ENCODE results near the gene KIF1C. TPM values are rescaled to one million over a fixed set of nuclear protein-coding genes. Genes with fewer than 3 reads are reported as not detected.

KIF1C gene
- total RNA-seq (100 to 1,000 TPM; 187 to 235 TPM), polyA plus RNA-seq (100 to 1,000 TPM in 1 of 2 donors, 10 to 100 TPM in 1; 89.0 to 371 TPM)
- long read RNA-seq, donor 1, full-length matches to known transcripts, result 9 of 189 reads
- long read RNA-seq, donor 1, partial matches to known transcripts, result 153 of 189 reads
- long read RNA-seq, donor 1, other reads (novel, unspliced or antisense), result 27 of 189 reads
- long read RNA-seq, donor 2, full-length matches to known transcripts, result 36 of 92 reads
- long read RNA-seq, donor 2, partial matches to known transcripts, result 45 of 92 reads
- long read RNA-seq, donor 2, other reads (novel, unspliced or antisense), result 11 of 92 reads

DNA sequence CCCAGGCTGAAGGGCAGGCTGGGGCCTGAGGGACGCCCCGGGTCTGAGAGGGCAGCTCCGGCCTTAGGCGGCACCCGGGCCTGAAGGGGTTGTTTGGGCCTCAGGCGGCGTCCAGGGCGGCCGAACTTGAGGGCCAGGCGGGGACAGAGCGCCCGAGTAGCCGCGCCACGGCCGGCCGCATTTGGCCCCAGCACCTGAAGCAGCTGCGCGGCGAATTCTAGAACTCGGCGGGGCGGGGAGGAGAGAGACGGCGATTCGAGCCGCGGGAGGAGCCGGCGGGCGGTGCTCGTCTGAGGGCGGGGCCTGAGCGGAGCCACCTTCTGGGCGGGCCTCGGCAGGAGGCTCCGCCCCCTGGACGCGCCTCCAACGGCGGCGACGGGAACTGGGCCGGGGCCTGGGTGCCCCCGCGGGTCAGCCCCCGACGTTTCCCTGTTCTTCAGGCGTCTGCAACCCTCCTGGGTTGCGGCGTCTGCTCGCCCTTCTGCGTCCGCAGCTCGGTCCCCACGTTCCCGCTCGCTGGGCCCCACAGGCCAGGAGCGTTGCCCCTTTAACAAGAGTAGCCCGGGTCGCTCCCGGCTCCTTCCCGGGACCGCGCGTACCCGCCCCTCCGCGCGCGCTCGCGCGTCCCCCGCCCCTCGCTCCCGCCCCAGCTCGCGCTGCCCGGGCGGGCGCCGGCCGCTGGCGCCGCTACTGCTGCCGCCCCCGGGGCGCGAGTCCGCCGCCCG is at the start of gene KIF1C, which contains the start of gene INCA1:
TSS of gene KIF1C (plus strand) at position 649 of the 725 bp plus-strand sequence. CDS start 2,297 bp downstream, outside the sequence.
TSS of gene INCA1 (minus strand) at position 221 of the 725 bp plus-strand sequence. CDS start 3,085 bp downstream, outside the sequence.
- intact Hi-C loops (cut with DNase I), result loop anchor here in 1 of 2 donors (1.0 to 5.0 kb wide), 2 partner anchors 30 to 50 kb away; partner anchors contain the start of genes PFN1 and SPAG7
- H3K4me1 ChIP-seq (ENCODE audit: control insufficient read depth in 1 of 2, insufficient read depth in 2 of 2, low read length in 2 of 2), result no peaks in the 10 kb centered on the region
- DNase-seq, result peak; percentile 96 to 97
- no peaks in the 10 kb centered on the region for H3K27me3 ChIP-seq (ENCODE audit: control insufficient read depth in 1 of 2, insufficient read depth in 2 of 2, low read length in 1 of 2)
- no peaks in the 10 kb centered on the region for H3K36me3 ChIP-seq (ENCODE audit: control insufficient read depth in 1 of 2, insufficient read depth in 2 of 2, low read length in 1 of 2)
- H3K9me3 ChIP-seq (ENCODE audit: control insufficient read depth, low read length), result no peaks in the 10 kb centered on the region
- ATAC-seq (ENCODE audit: low FRiP score), result peak; percentile 96
- peak within 1 kb of the TSS; percentile 64 to 86 for H3K27ac ChIP-seq (ENCODE audit: low read depth in 1 of 2, low read length in 2 of 2)
- H3K4me3 ChIP-seq (ENCODE audit: low read length in 2 of 2), result peak within 1 kb of the TSS; percentile 62 to 87
- 0 to 1% methylated on average over 76 to 93 of the region's 93 CpGs for WGBS, 2 donors

DNA sequence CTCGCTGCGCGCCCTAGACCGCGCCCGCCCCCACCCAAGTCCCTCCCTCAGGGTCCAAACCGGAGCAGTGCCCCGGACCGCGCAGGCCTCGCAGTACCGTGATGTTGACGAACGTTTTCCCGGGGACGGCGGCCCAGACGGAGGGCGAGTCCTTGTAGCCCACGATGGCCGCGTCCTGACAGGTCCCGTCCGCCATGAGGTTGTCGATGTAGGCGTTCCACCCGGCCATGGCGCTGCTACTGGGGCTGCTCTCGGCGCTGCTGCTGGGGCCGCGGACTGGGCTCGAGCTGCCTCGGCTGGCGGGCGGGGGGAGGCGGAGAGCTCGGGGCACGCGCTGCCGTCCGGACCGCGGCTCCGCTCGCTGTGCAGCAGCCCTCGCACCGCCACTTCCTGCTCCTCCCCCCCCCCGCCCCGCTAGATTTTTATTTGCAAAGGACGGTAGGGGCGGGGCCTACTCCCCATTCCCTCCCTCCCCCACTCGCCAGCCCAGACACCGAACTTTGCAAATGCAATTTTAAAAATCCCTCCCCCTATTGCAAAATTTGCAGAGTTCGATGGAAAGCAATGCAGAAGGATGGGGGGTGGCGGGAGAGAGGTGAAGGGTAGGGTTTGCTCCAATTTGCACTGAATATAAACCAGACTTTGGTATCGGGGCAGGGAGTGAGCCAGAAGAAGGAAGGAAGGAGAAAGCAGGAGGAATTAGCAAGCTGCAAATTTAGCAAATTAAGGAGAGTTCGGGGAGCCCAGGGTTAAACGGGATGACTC is 49.4 kb upstream of the KIF1C start, which contains the start of gene PFN1:
TSS of gene PFN1 (minus strand) at position 365 of the 765 bp plus-strand sequence. CDS start at position 229, 136 bp downstream.
- peaks cover 0 to 2% of the 10 kb centered on the region in 2 donors for H3K27me3 ChIP-seq (ENCODE audit: control insufficient read depth in 1 of 2, insufficient read depth in 2 of 2, low read length in 1 of 2)
- no peaks in the 10 kb centered on the region for H3K9me3 ChIP-seq (ENCODE audit: control insufficient read depth, low read length)
- intact Hi-C loops (cut with DNase I), result loop anchor here in 1 of 2 donors (5.0 kb wide), 1 partner anchor 49 kb away; the partner anchor contains the start of genes INCA1 and KIF1C
- H3K4me3 ChIP-seq (ENCODE audit: low read length in 2 of 2), result peak within 1 kb of the TSS; percentile 72 to 92
- peak within 1 kb of the TSS; percentile 83 to 96 for H3K27ac ChIP-seq (ENCODE audit: low read depth in 1 of 2, low read length in 2 of 2)
- DNase-seq (peak; percentile 95 to 96), ATAC-seq (ENCODE audit: low FRiP score) (peak; percentile 88)
- no peaks in the 10 kb centered on the region for H3K4me1 ChIP-seq (ENCODE audit: control insufficient read depth in 1 of 2, insufficient read depth in 2 of 2, low read length in 2 of 2)
- no peaks in the 10 kb centered on the region for H3K36me3 ChIP-seq (ENCODE audit: control insufficient read depth in 1 of 2, insufficient read depth in 2 of 2, low read length in 1 of 2)
- WGBS, 2 donors, result 0 to 1% methylated on average over 58 to 59 of the region's 59 CpGs

GRCh38 chr17:4948931-4949320 is 48.8 kb upstream of the KIF1C start:
- ATAC-seq (ENCODE audit: low FRiP score) (peak; percentile 90), DNase-seq (peak; percentile 91 to 94)
- Histone ChIP-seq H3K9me3 (ENCODE audit: control insufficient read depth, low read length) (no peaks in the 10 kb centered on the region), H3K4me3 (ENCODE audit: low read length in 2 of 2) (peak overlapping the region; percentile 72 to 75), H3K4me1 (ENCODE audit: control insufficient read depth in 1 of 2, insufficient read depth in 2 of 2, low read length in 2 of 2) (no peaks in the 10 kb centered on the region), H3K36me3 (ENCODE audit: control insufficient read depth in 1 of 2, insufficient read depth in 2 of 2, low read length in 1 of 2) (no peaks in the 10 kb centered on the region), H3K27ac (ENCODE audit: low read depth in 1 of 2, low read length in 2 of 2) (peak overlapping the region in 1 of 2 donors; percentile 89), H3K27me3 (ENCODE audit: control insufficient read depth in 1 of 2, insufficient read depth in 2 of 2, low read length in 1 of 2) (peaks cover 0 to 2% of the 10 kb centered on the region in 2 donors)
- WGBS, 2 donors, result 0% methylated on average over 20 to 40 of the region's 40 CpGs
- intact Hi-C loops (cut with DNase I), result loop anchor here in 1 of 2 donors (1.0 to 5.0 kb wide), 2 partner anchors 18 to 48 kb away; partner anchors contain the start of genes INCA1, KIF1C and SPAG7

DNA sequence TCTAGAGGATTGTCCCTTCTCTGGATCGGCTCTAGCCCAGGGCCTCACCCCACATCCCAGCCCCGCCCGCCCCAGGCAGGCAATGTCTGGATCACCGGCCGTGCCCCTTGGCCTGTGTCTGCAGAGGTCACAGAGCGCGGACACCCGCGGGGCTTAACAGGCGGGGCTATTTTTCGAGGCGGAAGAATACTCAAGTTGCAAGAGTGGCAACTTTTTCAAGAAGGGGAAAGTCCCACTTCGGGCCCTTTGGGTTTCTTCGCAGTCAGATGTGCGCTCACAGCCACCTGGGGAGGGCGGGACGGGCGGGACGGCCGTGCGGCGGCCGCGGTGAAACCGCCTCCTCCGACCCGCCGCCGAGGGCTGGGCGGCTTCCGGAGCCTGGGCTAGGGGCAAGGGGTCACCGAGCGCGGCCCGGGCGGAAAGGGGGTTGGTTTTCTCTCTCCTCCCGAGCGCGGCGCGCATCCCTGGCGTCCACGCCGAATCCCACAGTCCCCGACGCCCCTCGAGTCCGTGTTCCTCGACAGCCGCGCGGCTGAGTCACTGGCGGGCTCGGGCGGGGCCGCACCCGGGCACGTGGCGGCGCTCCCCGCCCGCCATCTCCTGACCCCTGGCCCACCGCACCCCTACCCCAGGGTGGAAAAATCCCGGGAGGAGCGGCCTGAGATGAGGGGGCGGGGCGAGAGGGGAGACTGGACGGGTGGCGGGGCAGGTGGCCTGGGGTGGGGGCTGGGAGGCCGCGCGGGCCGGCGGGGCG is 48.3 kb upstream of the KIF1C start:
- H3K27ac ChIP-seq (ENCODE audit: low read depth in 1 of 2, low read length in 2 of 2), result peak overlapping the region; percentile 83 to 89
- peak overlapping the region; percentile 72 to 75 for H3K4me3 ChIP-seq (ENCODE audit: low read length in 2 of 2)
- no peaks in the 10 kb centered on the region for H3K4me1 ChIP-seq (ENCODE audit: control insufficient read depth in 1 of 2, insufficient read depth in 2 of 2, low read length in 2 of 2)
- peaks cover 0 to 2% of the 10 kb centered on the region in 2 donors for H3K27me3 ChIP-seq (ENCODE audit: control insufficient read depth in 1 of 2, insufficient read depth in 2 of 2, low read length in 1 of 2)
- intact Hi-C loops (cut with DNase I), result loop anchor here in 1 of 2 donors (1.0 to 5.0 kb wide), 2 partner anchors 18 to 48 kb away; partner anchors contain the start of genes INCA1, KIF1C and SPAG7
- peak; percentile 24 for ATAC-seq (ENCODE audit: low FRiP score)
- no peaks in the 10 kb centered on the region for H3K9me3 ChIP-seq (ENCODE audit: control insufficient read depth, low read length)
- WGBS, 2 donors, result 1% methylated on average over 65 to 75 of the region's 75 CpGs
- DNase-seq, result peak; percentile 85 to 92
- H3K36me3 ChIP-seq (ENCODE audit: control insufficient read depth in 1 of 2, insufficient read depth in 2 of 2, low read length in 1 of 2), result no peaks in the 10 kb centered on the region

- DNase-seq (peak; percentile 77 to 87), ATAC-seq (ENCODE audit: low FRiP score) (peak; percentile 9)
- peak overlapping the region; percentile 83 to 88 for H3K27ac ChIP-seq (ENCODE audit: low read depth in 1 of 2, low read length in 2 of 2)
- intact Hi-C loops (cut with DNase I), result no loop called here
- no peaks in the 10 kb centered on the region for H3K9me3 ChIP-seq (ENCODE audit: control insufficient read depth, low read length)
- peak overlapping the region; percentile 72 to 75 for H3K4me3 ChIP-seq (ENCODE audit: low read length in 2 of 2)
- peaks cover 0 to 2% of the 10 kb centered on the region in 2 donors for H3K27me3 ChIP-seq (ENCODE audit: control insufficient read depth in 1 of 2, insufficient read depth in 2 of 2, low read length in 1 of 2)
- H3K36me3 ChIP-seq (ENCODE audit: control insufficient read depth in 1 of 2, insufficient read depth in 2 of 2, low read length in 1 of 2), result no peaks in the 10 kb centered on the region
- no peaks in the 10 kb centered on the region for H3K4me1 ChIP-seq (ENCODE audit: control insufficient read depth in 1 of 2, insufficient read depth in 2 of 2, low read length in 2 of 2)
- WGBS, 2 donors, result 5 to 10% methylated on average over 37 to 52 of the region's 52 CpGs
Observed at GRCh38 chr17:4950075-4950745, 47.5 kb upstream of the KIF1C start.

DNA sequence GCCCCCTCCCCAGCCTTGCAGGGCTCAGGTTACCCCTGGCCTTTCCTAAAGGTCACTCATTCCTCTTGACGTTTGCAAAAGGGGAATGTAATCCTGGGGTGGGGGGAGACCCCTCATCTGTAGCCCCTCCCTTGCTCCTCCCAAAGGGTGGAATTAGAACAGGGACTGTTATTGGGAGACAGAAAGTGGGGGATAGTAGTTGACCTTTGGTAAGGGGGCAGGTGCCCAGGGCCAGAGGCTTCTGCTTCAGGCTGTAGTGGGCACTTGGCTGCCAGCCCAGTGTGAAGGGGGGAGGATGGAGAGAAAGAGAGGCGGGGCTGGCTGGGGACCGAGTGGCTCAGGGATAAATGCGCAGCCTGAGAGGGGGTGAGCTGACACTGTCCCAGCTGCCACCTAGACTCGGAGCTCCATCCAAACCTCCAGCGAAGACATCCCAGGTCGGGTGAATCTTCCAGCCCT is 47.0 kb upstream of the KIF1C start, which contains the start of gene ENO3:
TSS of gene ENO3 (plus strand) at position 374 of the 459 bp plus-strand sequence. CDS start 711 bp downstream, outside the sequence.
- no peaks in the 10 kb centered on the region for H3K9me3 ChIP-seq (ENCODE audit: control insufficient read depth, low read length)
- WGBS, 2 donors, result 32 to 40% methylated on average over 7 of the region's 7 CpGs
- no peaks in the 10 kb centered on the region for H3K4me1 ChIP-seq (ENCODE audit: control insufficient read depth in 1 of 2, insufficient read depth in 2 of 2, low read length in 2 of 2)
- peaks cover 0 to 2% of the 10 kb centered on the region in 2 donors for H3K27me3 ChIP-seq (ENCODE audit: control insufficient read depth in 1 of 2, insufficient read depth in 2 of 2, low read length in 1 of 2)
- peak in 1 of 2 donors; percentile 66 for DNase-seq
- intact Hi-C loops (cut with DNase I), result no loop called here
- peak within 1 kb of the TSS; percentile 83 to 88 for H3K27ac ChIP-seq (ENCODE audit: low read depth in 1 of 2, low read length in 2 of 2)
- peak within 1 kb of the TSS; percentile 20 to 72 for H3K4me3 ChIP-seq (ENCODE audit: low read length in 2 of 2)
- no peak for ATAC-seq (ENCODE audit: low FRiP score)
- H3K36me3 ChIP-seq (ENCODE audit: control insufficient read depth in 1 of 2, insufficient read depth in 2 of 2, low read length in 1 of 2), result no peaks in the 10 kb centered on the region

GRCh38 chr17:4951486-4951885 is 46.3 kb upstream of the KIF1C start:
- Histone ChIP-seq H3K27ac (ENCODE audit: low read depth in 1 of 2, low read length in 2 of 2) (no peak overlapping the region), H3K9me3 (ENCODE audit: control insufficient read depth, low read length) (no peaks in the 10 kb centered on the region), H3K36me3 (ENCODE audit: control insufficient read depth in 1 of 2, insufficient read depth in 2 of 2, low read length in 1 of 2) (no peaks in the 10 kb centered on the region), H3K27me3 (ENCODE audit: control insufficient read depth in 1 of 2, insufficient read depth in 2 of 2, low read length in 1 of 2) (peaks cover 0 to 2% of the 10 kb centered on the region in 2 donors), H3K4me3 (ENCODE audit: low read length in 2 of 2) (no peak overlapping the region), H3K4me1 (ENCODE audit: control insufficient read depth in 1 of 2, insufficient read depth in 2 of 2, low read length in 2 of 2) (no peaks in the 10 kb centered on the region)
- 86 to 92% methylated on average over 3 of the region's 3 CpGs for WGBS, 2 donors
- no peak for DNase-seq
- no peak for ATAC-seq (ENCODE audit: low FRiP score)
- intact Hi-C loops (cut with DNase I), result no loop called here

Measured in aorta (tissue), 5 donors.